GM12878 (cell line): ENCODE measurements around the gene UBR3.
A peak's percentile ranks its signal among the peaks of the same experiment; 100 is the strongest.

Experiments used
- BCLAF1 ChIP-seq: fragments of 450-650 bp; IDR thresholded peaks from 2 replicates; pipeline ENCODE4 v1.6.1; 2017; ENCODE audit warnings: antibody characterized with exemption, mild to moderate bottlenecking, moderate library complexity
- CBFB ChIP-seq: IDR thresholded peaks from 2 replicates; pipeline ENCODE4 v1.6.1; 2016; ENCODE audit warnings: antibody characterized with exemption, low read depth
- CHD1 ChIP-seq: IDR thresholded peaks from 2 replicates; pipeline ENCODE4 v1.6.1; 2012; ENCODE audit warnings: low read depth, low read length, improper control_type of control experiment
- CTCF ChIP-seq, 3 experiments: IDR thresholded peaks in 2 of 3; conservative IDR thresholded peaks in 1 of 3; 2 replicates each; pipeline ENCODE4 v1.5.1; 2011; ENCODE audit warnings: low read depth in 3 of 3, low read length in 3 of 3, mild to moderate bottlenecking in 3 of 3, control low read depth in 2 of 3, moderate library complexity in 2 of 3, inconsistent platforms in 1 of 3, mixed read lengths in 1 of 3; ENCODE audit not compliant: control insufficient read depth in 2 of 3, insufficient read depth in 1 of 3; ENCODE audit errors: extremely low read depth in 1 of 3
- EP300 ChIP-seq, 2 experiments: fragments of 150-350 bp in 1 of 2; IDR thresholded peaks; 2 replicates each; pipeline ENCODE4 v1.6.1; 2011 to 2012; ENCODE audit warnings: low read depth in 2 of 2, low read length in 2 of 2, borderline replicate concordance in 1 of 2, improper control_type of control experiment in 1 of 2, inconsistent platforms in 1 of 2; ENCODE audit not compliant: control insufficient read depth in 1 of 2
- MXI1 ChIP-seq: fragments of 150-350 bp; IDR thresholded peaks from 2 replicates; pipeline ENCODE4 v1.6.1; 2011; ENCODE audit warnings: low read depth, mild to moderate bottlenecking, inconsistent platforms, low read length, improper control_type of control experiment
- POLR2AphosphoS5 ChIP-seq: IDR thresholded peaks from 2 replicates; pipeline ENCODE4 v1.6.1; 2011; ENCODE audit warnings: mild to moderate bottlenecking, low read length, inconsistent platforms
- PRDM15 ChIP-seq: fragments of 450-650 bp; formaldehyde crosslinking; IDR thresholded peaks from 2 replicates; pipeline ENCODE4 v1.4.0; 2020; ENCODE audit warnings: mild to moderate bottlenecking, moderate library complexity
- REST ChIP-seq: IDR thresholded peaks from 2 replicates; pipeline ENCODE4 v1.6.1; 2012; ENCODE audit warnings: mild to moderate bottlenecking, low read depth, low read length
- SMARCA5 ChIP-seq: fragments of 450-650 bp; IDR thresholded peaks from 2 replicates; pipeline ENCODE4 v1.6.1; 2017; ENCODE audit warnings: mild to moderate bottlenecking
- ZNF274 ChIP-seq: IDR thresholded peaks from one replicate; pipeline ENCODE4 v1.8.0; 2011; ENCODE audit not compliant: insufficient read length, insufficient read depth
- TF ChIP-seq, protein P1 (sequence below): fragments of 450-650 bp; IDR thresholded peaks from 2 replicates; pipeline ENCODE4 v1.6.1; 2014; ENCODE audit warnings: mild to moderate bottlenecking
- TF ChIP-seq, protein P2 (sequence below): IDR thresholded peaks from 2 replicates; pipeline ENCODE4 v1.6.1; 2012; ENCODE audit warnings: low read depth, low read length, improper control_type of control experiment

GRCh38 chr2:169928463-169928864 is 101.2 kb downstream of the UBR3 start:
- TF ChIP-seq MXI1 (no peak), POLR2AphosphoS5 (no peak), CTCF (IDR thresholded peaks at IDR 0.05 in 2 of 3, conservative IDR thresholded peaks at IDR 0.05 in 1 of 3; ENCODE audit: control insufficient read depth in 2 of 3, extremely low read depth in 1 of 3, insufficient read depth in 1 of 3, low read depth in 3 of 3, low read length in 3 of 3) (peak; percentile 49 to 60 (median 54); a peak in 5 of 6 replicates), REST (no peak), ZNF274 (no peak), EP300 (IDR thresholded peaks at IDR 0.05; ENCODE audit: borderline replicate concordance in 1 of 2, control insufficient read depth in 1 of 2, low read depth in 2 of 2, low read length in 2 of 2) (no peak), PRDM15 (CRISPR knock-in tag) (no peak), BCLAF1 (no peak), CHD1 (no peak), SMARCA5 (no peak), CBFB (no peak)
- TF ChIP-seq, protein P1, sequence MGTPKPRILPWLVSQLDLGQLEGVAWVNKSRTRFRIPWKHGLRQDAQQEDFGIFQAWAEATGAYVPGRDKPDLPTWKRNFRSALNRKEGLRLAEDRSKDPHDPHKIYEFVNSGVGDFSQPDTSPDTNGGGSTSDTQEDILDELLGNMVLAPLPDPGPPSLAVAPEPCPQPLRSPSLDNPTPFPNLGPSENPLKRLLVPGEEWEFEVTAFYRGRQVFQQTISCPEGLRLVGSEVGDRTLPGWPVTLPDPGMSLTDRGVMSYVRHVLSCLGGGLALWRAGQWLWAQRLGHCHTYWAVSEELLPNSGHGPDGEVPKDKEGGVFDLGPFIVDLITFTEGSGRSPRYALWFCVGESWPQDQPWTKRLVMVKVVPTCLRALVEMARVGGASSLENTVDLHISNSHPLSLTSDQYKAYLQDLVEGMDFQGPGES = no peak
- TF ChIP-seq, protein P2, sequence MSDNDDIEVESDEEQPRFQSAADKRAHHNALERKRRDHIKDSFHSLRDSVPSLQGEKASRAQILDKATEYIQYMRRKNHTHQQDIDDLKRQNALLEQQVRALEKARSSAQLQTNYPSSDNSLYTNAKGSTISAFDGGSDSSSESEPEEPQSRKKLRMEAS = no peak
